ENCODE measurements around the gene CCDC71.

Gene CCDC71

DNA sequence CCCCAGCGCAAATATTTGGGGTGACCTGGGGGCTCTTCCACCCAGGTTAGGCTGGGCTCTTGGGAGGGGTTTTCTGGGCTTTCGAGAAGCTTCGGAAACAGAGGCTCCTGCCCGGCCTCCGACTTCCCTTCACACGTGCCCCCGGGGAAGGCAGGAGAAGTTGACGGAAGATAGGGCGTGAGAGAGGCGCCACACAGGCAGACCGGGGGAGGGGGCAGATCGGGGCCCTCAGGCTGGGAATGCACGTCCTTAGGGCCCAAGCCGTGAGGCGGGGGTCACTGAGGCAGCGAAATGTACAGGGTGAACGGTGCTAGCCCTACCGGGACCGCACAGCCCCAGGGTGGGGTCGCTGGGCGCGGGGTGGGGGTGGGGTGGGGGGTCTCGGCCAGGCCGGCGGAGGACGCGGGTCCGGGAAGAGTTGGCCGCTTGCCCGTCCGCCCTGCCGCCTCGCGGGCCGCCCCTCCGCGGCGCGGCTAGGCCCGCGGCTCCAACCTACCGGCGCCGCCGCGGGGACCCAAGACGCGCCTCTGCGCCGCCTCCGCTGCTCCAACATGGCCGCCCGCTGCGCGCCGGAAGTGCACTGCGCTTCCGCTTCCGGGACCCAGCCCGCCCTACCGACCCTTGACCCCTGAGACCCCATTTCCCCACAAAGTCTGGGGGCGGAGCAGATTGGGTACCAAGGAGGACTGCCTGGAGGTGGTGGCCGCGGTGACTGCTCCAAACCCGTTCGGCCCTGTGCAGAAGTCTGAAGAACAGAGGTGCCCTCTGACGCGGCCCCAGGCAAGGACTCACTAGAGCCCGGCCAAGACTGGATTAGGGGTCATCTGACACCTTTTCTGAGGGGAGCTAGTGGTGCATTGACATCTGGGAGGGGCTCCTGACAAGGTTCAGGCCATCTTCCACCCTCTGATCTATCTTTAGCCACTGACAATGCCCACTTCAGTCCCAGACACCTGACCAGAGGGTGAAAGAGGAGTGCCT lies at the start of gene CCDC71:
Gene CCDC71, minus strand, starts transcription at position 561 of the 981 bp plus-strand sequence. CDS start 2,123 bp downstream, outside the sequence.
- DNase-seq (ENCODE audit: low read depth, low spot score), result peak; percentile 71

DNA sequence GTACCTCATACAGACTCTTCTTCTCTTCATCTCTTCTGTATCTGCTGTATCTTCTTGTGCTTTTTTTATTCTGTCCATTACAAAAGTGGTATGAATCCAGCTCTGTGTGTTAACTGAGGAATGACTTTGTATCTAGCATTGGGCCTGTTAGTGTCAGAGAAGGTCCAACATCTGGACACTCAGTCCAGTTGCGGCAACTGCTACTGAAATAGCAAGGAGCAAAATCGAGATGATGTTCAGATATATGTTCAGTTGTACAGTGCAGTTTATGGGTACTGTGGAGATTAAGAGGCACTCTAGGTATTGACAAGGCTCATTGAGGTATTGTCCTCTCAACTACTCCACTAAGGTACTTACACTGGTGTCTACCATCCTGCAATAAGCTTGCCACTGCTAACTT lies 47.9 kb upstream of the CCDC71 start:
- no peak for DNase-seq (ENCODE audit: low read depth, low spot score)

DNA sequence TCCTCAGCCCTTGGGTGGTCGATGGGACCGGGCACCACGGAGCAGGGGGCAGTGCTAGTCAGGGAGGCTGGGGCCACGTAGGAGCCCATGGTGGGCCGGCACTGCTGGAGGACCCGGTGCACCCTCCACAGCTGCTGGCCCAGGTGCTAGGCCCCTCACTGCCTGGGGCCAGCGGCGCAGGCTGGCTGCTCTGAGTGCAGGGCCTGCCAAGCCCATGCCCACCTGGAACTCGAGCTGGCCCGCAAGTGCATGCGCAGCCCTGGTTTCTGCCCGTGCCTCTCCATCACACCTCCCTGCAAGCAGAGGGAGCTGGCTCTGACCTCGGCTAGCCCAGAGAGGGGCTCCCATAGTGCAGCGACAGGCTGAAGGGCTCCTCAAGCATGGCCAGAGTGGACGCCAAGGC lies 47.4 kb upstream of the CCDC71 start:
- DNase-seq (ENCODE audit: low read depth, low spot score), result no peak

DNA sequence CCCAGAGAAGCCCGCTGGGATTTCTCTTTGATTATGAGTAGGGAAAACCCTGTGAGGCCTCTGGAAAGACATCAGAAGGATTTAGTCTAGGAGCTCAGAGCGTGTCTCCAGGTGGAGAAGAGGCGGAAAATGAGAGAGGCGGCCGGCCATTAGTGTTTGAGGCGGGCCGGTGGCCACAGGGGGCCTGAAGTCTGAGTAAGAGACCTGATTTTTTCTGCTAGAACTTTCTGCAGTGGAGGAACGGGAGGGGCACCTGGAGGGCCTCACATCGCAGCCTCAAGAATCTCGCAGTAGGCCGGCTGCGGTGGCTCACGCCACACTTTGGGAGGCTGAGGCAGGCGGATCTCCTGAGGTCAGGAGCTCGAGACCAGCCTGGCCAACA lies 33.8 kb upstream of the CCDC71 start:
- no peak for DNase-seq (ENCODE audit: low read depth, low spot score)

DNA sequence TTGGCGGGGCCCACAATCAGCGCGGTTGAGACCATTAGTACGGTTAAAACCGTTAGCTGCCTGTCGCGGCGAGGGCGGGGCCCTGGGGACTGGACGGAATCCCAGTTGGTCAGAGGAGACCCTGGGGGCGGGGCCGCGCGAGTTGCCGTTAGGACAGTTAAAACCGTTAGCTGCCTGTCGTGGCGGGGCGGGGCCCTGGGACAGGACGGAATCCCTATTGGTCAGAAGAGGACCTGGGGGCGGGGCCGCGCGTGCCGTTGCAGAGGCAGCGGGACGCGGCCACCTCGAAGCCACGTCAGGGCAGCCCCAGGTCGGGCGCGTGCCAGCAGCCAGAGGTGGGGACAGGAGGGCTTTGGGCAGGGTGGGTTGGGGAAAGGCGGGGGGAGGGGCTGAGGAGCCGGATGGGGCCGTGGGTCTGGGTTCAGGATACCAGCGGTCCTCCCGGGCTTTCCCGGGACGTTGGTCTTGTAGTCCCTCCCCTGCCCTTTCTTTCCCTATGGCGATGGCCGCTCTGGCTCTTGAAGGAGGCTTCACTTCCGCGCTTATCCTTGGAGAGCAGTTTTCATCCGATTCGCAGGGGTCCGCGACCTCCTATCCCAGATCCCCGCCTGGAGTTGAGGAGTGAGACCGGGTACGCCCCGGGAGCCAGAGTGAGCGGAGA lies 33.2 kb upstream of the CCDC71 start:
- DNase-seq (ENCODE audit: low read depth, low spot score), result peak; percentile 96

DNA sequence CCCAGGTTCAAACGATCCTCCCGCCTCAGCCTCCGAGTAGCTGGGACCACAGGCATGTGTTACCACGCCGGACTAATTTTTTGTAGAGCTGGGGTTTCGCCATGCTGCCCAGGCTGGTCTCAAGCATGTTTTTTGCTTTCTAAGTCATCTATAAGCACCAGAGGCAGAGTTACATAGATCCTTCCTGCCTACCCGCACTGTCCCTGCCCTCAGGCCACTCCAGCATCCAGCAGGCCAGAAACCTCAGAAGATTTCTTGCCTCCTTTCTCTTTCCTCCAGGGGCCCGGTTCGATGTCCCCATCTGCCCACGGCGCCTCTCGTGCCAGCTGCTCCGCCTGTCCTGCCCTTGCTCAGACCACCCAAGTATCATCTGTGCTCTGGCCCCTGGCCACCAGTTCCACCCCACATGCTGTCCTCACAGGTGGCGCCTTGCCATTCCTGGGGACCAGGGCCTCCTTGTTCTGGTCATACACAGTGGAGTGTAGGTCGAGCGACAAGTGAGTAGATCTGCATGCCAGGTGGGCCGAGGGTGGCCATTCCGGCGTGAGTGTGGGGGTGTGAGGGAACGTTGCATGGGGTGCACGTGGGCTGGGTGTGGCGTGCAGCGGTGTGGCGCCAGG lies 32.6 kb upstream of the CCDC71 start:
- DNase-seq (ENCODE audit: low read depth, low spot score), result no peak

DNA sequence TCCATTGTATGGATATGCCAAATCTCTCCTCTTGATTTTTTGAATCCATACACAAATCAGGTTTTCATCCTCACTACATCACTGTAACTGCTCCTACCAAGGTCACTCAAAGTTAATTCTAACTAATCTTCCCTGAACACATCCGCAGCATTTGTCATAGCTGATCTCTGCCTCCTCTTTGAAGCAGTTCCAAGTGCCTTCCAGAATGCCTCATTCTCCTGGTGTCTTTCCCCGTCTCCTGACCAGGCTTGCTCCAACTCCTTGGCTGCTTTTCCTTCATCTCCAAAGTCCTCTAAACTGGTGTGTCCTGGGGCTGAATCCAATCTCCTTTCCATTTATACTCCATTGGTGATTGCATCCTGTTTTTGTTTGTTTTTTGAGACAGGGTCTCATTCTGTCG lies 32.0 kb upstream of the CCDC71 start:
- no peak for DNase-seq (ENCODE audit: low read depth, low spot score)

DNA sequence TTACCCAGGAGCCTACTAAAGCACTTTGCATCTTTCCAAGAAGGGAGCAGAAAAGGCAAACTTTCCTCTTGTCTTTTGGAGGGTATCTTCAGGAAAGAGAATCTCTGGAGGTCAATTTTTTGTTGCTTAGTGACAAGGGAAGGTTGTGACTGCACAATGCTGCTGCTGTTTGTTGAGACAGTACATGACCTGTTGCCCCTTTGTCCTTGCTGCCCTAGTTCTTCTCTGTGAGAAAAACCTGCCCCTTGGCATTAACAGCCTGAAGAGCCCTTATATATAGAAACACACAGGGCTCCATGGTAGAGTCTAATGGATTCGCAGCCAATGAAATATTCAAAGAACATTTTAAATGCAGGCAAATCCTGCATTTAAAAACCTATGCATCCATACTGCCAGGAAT lies 25.6 kb upstream of the CCDC71 start:
- no peak for DNase-seq (ENCODE audit: low read depth, low spot score)

DNA sequence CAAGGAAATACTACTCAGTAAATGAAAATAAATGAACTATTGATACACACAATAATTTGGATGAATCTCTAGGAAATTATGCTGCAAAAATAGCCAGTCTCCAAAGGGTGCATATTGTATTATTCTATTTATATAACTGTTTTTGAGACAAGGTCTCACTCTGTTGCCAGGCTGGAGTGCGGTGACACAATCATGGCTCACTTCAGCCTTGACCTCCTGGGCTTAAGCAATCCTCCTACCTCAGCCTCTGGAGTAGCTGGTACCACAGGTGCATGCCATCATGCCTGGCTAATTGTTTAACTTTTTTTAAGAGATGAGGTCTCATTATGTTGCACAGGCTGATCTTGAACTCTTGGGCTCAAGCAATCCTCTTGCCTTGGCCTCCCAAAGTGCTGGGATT lies 17.7 kb upstream of the CCDC71 start:
- DNase-seq (ENCODE audit: low read depth, low spot score), result no peak

DNA sequence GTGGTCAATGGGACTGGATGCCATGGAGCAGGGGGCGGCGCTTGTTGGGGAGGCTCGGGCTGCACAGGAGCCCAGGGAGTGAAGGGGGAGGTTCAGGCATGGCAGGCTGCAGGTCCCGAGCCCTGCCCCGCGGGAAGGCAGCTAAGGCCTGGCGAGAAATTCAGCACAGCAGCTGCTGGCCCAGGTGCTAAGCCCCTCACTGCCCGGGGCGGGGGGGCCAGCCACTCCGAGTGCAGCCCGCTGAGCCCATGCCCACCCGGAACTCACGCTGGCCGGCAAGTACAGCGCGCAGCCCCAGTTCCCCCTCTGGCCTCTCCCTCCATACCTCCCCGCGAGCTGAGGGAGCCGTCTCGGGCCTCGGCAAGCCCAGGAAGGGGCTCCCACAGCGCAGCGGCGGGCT lies 16.6 kb upstream of the CCDC71 start:
- DNase-seq (ENCODE audit: low read depth, low spot score), result no peak

DNA sequence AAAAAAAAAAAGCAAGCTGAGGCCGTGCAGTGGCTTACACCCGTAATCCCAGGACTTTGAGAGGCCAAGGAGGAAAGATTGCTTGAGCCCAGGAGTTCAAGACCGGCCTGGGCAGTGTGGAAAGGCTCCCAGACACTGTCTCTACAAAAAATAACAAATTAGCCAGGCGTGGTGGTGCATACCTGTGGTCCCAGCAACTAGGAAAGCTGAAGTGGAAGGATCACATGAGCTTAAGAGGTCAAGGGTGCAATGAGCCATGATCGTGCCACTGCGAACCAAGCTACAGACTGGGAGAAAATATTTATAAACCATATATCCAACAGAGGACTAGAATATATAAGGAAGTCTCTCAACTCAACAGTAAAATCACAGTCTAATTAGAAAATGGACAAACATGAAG lies 15.2 kb upstream of the CCDC71 start:
- DNase-seq (ENCODE audit: low read depth, low spot score), result no peak

DNA sequence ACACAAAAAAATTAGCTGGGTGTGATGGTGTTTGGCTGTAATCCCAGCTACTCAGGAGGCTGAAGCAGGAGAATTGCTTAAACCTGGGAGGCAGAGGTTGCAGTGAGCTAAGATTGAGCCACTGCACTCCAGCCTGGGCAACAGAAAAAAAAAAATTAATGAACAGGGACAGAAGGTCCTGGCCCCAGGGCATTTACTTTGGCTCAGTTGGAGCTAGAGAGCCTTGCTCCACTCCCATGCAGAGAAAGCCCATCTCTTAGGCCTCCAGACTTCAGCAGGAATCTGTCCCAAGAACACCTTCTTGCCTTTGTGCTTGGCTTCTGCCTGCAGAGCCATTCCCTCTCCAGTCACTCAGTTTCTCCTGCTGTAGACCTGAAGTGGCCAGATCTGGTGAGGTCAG lies 14.0 kb upstream of the CCDC71 start:
- no peak for DNase-seq (ENCODE audit: low read depth, low spot score)

DNA sequence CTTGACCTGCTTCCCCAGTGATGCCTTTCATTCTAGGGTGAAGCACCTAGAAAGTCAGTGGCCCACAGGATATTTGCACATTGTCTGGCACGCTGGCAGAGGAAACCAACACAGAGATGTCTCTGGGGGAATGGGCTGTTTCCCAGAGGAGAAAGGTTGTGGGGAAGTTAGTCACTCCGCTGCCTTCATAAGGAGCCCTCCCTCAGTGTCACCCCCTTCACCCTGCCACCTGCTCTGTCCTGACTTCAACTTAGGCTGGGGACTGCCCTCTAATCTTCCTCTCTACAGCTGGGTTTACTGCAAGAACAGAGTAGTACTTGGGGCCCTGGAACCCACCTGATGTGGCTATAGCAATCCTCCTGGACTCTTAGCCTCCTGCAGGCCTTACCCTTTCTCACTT lies 10.9 kb upstream of the CCDC71 start:
- DNase-seq (ENCODE audit: low read depth, low spot score), result no peak

DNA sequence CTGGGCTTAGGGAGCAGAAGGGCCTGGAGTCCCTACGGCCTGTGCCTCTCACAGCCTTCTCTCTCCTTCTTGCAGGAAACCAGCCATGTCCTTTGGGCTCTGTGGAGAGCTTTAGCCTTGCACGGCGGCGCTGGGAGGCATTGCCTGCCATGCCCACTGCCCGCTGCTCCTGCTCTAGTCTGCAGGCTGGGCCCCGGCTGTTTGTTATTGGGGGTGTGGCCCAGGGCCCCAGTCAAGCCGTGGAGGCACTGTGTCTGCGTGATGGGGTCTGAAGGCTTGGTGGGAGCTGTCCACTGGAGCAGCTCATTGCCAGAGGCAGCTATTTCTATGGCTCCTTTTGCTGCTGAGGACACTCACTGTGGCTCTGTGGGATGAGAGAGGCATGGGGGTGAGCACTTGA lies 9.4 kb upstream of the CCDC71 start:
- DNase-seq (ENCODE audit: low read depth, low spot score), result no peak

DNA sequence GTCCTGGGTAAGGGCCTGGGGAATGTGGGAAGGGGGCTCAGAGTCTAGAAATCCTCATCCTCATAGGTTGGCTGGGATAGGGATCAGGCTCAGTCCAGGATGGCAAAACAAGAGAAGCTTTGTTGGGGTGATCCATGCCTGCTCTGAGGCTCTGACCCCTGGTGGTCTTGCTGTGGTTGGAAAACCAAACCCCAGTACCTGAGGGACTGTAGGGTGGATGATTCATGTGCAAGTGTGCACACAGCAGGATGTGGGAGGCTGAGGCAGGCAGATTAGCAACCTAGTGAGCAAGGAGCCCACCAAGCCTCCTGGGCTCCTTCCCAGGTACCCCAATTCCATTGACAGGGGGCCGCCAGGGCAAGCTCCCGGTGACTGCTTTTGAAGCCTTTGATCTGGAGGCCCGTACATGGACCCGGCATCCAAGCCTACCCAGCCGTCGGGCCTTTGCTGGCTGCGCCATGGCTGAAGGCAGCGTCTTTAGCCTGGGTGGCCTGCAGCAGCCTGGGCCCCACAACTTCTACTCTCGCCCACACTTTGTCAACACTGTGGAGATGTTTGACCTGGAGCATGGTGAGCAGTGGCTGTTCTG lies 8.4 kb upstream of the CCDC71 start:
- no peak for DNase-seq (ENCODE audit: low read depth, low spot score)

DNA sequence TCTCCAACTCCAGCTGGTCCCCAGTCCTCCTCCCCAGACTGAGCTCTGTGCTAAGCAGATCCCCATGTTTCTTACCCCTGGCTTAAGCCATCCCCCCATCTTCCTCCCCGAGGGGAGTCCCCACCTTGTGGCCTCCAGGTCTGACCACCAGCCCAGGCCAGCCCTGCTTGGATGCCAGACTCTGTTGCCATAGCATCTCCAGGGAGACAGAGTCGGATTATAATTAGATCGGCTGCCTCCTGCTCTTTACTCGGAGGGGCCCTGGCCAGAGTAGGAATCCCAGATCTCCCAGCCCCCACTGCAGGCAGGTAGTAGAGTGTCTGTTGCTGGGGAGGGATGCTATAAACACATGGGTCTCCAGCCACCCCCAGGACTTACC lies 7.7 kb upstream of the CCDC71 start:
- peak; percentile 39 for DNase-seq (ENCODE audit: low read depth, low spot score)

DNA sequence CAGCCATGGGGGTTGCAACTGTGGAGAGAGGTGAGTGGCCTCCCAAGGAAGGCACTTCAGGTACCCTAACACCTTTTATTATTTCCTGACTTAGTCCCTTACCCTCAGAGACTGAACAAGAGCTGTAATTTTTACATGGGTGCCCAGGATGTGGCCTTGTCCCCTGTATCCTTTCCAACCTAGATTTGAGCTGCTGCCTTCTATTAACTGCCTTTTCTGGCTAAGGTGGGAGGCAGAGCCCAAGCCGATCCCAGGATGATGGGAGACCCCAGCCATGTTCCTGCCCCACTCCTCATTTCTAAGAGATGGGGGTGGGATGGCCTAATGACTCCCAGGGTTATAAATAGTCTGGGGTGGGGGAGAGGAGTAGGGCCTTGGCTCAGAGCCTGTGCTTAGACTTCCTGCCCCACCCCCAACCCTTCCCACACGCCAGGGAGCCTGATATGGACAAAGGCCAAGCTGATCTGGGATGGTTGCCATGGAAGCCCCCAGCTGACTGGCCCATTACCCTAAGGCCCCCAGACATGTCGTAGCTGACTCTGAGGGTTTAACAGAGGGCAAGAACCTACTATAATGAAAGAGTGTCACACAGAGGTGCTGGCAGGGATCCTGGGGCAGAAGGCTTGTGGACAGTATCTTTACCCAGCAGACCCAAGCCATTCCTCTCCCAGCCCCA lies 7.1 kb upstream of the CCDC71 start:
- DNase-seq (ENCODE audit: low read depth, low spot score), result peak; percentile 83

DNA sequence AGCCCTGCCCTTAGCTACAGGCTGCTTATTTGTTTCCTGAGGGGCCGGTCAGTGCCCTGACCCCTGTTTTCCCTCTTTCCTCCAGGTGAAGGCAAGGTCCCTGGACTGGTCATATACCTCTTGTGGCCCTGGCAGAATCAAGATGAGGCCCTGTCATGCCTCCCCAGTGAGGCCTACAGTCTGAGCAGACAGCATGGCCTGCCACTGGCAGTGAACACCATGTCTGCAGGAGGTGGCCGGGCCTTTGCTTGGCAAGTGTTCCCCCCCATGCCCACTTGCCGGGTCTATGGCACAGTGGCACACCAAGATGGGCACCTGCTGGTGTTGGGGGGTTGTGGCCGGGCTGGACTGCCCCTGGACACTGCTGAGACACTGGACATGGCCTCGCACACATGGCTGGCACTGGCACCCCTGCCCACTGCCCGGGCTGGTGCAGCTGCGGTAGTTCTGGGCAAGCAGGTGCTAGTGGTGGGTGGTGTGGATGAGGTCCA lies 6.5 kb upstream of the CCDC71 start:
- no peak for DNase-seq (ENCODE audit: low read depth, low spot score)

DNA sequence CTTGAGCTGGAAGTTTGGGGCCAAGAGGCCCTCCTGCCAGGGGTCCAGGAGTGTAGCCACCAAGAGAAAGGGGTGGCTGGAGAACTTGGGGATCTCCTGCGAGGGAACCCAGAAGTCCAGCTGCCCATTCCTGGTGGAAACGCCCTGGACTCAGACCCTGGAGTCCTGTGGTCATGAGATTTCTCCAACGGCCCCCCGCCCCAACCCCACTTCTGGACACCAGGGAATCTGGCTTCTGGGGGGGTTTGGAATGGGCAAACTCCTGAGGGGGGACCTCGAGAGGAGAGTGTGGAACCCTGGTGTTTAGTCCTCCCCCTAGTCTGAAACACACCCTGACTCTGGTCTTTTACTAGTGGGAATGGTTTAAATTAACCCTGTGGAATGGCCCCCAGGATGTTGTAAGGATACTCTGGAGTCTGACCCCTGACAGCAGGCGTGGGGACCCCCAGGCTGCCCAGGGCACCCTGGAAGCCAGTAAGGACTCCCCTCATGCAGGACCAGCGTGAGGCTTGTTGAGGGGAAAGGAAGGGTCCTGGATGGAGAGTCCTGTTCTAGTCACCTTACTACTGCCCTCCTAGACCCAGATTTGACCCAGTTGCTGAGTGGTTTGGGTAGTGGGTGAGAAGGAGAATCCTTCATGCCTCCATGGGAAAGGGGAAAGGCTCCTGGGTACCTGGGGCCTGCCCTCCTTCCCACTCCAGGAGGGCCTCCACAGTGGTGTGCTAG lies 5.8 kb upstream of the CCDC71 start:
- no peak for DNase-seq (ENCODE audit: low read depth, low spot score)

DNA sequence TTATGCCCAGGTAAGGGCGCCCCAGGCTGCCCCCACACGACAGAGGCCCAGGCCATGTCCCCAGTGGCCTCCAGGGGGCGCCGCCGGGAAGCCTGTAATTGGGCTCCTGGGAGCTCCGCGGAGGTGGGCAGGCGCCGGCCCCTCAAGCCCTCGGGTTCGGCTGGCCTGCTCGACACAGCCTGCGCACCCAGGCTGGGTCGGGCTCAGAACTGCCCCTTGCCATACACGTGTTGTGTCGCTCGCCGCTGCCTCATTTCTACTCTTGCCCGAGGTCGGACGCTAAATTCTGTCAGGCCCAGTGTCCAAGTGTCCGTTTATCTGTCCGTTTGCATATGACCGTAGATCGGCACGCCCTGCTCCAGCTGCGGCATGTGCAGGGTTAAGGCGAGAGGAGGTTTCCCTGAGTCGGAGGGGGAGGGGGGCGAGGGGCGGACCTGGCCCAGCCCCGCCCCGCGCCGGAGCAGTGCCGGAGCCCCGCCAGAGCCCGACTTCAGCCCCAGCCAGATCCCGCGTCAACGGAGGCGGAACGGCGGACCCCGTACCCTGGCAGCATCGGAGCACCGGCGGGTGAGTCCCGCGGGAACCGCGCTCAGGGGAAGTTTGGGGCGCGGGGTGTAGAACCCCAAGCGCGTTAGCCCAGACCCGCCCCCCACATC lies 5.1 kb upstream of the CCDC71 start, which contains the start of gene KLHDC8B:
Gene KLHDC8B, plus strand, starts transcription at position 480 of the 656 bp plus-strand sequence. CDS start 1,172 bp downstream, outside the sequence.
- DNase-seq (ENCODE audit: low read depth, low spot score), result peak; percentile 96

All from ELF-1 (cell line).